ENCODE measurements around the gene HIPK2. TPM values are rescaled to one million over a fixed set of nuclear protein-coding genes. Genes with fewer than 3 reads are reported as not detected.

The HIPK2 gene
- total and polyA plus RNA-seq, 2 experiments from 2014 or later = 23.2 to 47.0 TPM

DNA sequence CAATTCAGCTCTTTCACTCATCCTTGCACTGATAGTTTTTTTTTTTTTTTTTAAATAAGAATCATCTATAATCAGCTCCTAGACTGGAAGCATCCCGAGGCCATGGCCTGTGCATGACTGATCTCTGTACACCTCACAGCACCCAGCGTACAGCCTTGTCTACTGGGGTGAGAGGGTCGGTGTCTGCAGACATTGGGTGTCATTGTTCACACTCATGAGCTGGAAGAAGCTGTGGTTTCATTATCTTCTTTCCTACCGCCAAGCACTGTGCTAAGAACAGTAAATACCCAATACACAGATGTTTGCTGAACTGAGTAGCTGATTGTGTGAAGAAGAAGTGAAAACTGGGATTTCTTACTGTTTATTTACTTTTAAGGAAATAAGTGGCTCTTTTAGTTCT lies 130.7 kb downstream of the HIPK2 start:
- peaks cover 31% of the 10 kb centered on the region for H3K4me1 ChIP-seq (ENCODE audit: low read depth)
- no peak overlapping the region for H3K27ac ChIP-seq
- TF ChIP-seq, protein P1, sequence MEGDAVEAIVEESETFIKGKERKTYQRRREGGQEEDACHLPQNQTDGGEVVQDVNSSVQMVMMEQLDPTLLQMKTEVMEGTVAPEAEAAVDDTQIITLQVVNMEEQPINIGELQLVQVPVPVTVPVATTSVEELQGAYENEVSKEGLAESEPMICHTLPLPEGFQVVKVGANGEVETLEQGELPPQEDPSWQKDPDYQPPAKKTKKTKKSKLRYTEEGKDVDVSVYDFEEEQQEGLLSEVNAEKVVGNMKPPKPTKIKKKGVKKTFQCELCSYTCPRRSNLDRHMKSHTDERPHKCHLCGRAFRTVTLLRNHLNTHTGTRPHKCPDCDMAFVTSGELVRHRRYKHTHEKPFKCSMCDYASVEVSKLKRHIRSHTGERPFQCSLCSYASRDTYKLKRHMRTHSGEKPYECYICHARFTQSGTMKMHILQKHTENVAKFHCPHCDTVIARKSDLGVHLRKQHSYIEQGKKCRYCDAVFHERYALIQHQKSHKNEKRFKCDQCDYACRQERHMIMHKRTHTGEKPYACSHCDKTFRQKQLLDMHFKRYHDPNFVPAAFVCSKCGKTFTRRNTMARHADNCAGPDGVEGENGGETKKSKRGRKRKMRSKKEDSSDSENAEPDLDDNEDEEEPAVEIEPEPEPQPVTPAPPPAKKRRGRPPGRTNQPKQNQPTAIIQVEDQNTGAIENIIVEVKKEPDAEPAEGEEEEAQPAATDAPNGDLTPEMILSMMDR (IDR thresholded peaks at IDR 0.05; ENCODE audit: low read depth, low read length) = no peak
- no peaks in the 10 kb centered on the region for H3K9me3 ChIP-seq (ENCODE audit: low read depth)
- DNase-seq (ENCODE audit: low read depth in 1 of 2, low spot score in 1 of 2) = peak in 1 of 2 donors; percentile 55
- H3K36me3 ChIP-seq = no peaks in the 10 kb centered on the region
- H3K27me3 ChIP-seq = no peaks in the 10 kb centered on the region
- no peak overlapping the region for H3K4me3 ChIP-seq

DNA sequence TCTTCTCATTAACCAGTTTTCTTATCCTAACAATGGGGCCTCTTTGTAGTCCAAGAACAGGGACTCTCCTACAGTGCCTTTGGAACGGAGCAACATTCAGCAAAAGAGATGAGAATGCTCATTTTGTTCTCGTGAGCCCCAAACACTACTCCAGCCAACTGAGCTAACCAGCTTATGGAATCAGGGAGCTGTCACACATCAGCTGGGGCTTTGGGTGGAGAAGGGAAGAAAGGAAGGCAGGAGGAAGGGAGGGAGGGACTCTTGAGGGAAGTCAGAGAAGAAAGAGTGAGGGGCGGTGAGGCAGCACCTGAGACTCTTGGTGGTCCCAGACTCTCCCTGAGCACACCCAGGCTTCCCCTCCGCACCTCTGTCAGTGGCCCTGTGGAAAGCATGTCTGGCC lies 131.2 kb downstream of the HIPK2 start:
- Histone ChIP-seq H3K4me3 (no peak overlapping the region), H3K27ac (no peak overlapping the region), H3K27me3 (no peaks in the 10 kb centered on the region), H3K36me3 (no peaks in the 10 kb centered on the region), H3K9me3 (ENCODE audit: low read depth) (no peaks in the 10 kb centered on the region), H3K4me1 (ENCODE audit: low read depth) (peaks cover 26% of the 10 kb centered on the region)
- TF ChIP-seq, protein P1 (IDR thresholded peaks at IDR 0.05; ENCODE audit: low read depth, low read length) = no peak
- DNase-seq (ENCODE audit: low read depth in 1 of 2, low spot score in 1 of 2) = no peak

DNA sequence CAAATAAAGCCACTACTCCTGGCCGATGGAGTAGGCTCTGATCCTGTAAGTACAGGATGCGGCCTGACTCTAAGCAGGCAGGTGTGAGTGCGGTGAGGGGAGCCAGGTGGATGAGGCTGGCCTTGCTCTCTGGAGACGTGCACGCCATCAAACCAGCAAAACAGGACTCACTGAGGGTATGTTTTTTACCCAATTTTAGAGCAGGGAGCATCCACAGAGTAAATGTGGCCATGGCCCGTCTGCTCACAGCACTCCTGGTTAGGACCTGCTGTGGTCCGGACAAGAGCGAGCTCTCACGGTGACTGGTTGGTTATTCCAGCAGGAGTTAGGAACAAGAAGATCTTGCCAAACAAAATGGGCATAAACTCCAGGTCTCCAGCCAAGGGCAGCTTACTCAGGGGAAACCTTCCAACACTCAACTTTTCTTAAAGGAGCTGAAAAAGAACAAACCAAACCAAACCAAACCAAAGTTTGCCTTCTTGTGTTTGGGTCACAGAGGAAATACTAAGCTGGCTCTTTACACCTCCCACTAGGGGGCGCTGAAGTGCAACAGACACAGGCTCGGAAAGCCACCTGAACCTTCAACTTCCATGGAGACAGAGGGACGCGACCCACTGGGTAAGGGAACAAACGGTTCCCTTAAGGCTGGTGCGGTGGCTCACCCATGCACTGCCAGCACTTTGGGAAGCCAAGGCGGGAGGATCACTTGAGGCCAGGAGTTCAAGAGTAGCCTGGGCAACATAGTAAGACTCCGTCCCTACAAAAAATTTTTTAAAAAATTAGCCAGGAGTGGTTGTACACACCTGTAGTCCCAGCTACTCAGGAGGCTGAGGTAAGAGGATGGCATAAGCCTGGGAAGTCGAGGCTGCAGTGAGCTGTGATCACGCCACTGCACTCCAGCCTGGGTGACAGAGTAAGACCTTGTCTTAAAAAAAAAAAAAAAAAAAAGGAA lies 131.9 kb downstream of the HIPK2 start:
- H3K4me3 ChIP-seq = no peak overlapping the region
- DNase-seq (ENCODE audit: low read depth in 1 of 2, low spot score in 1 of 2) = peak; percentile 90 to 94
- H3K36me3 ChIP-seq = no peaks in the 10 kb centered on the region
- H3K27me3 ChIP-seq = no peaks in the 10 kb centered on the region
- no peak overlapping the region for H3K27ac ChIP-seq
- TF ChIP-seq, protein P1 (IDR thresholded peaks at IDR 0.05; ENCODE audit: low read depth, low read length) = peak; percentile 87
- peaks cover 19% of the 10 kb centered on the region for H3K4me1 ChIP-seq (ENCODE audit: low read depth)
- H3K9me3 ChIP-seq (ENCODE audit: low read depth) = no peaks in the 10 kb centered on the region

DNA sequence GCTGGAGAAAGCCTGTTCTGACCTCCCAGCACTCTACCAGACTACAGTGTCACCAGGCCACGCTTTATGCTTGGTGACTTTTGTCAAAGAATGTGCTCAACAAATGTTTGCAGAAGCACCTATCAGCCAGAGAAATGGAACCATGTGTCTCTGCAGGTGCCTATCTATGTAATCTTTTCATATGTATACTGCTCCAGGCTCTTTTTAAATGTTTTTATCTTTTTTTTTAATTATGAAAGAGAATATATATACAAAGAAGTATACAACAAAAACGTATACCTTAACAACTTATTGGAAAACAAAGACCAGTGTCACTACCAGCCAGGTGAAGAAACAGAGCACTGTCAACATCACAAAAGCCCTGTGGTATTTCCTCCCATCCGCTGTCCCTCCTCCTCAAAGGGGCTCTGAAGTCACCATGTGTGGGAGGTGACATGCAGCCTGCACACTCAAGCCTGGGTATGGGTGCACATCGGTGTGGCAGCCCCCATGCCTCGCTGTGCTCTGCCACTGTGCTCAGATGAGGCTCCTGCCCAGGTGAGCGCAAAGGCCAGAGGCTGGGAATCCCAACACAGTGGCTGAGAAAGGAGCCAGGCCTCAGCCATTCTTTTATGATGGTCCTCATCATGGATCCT lies 133.7 kb downstream of the HIPK2 start:
- no peaks in the 10 kb centered on the region for H3K36me3 ChIP-seq
- no peaks in the 10 kb centered on the region for H3K9me3 ChIP-seq (ENCODE audit: low read depth)
- TF ChIP-seq, protein P1 (IDR thresholded peaks at IDR 0.05; ENCODE audit: low read depth, low read length) = no peak
- H3K4me1 ChIP-seq (ENCODE audit: low read depth) = peaks cover 14% of the 10 kb centered on the region
- no peak overlapping the region for H3K27ac ChIP-seq
- no peak for DNase-seq (ENCODE audit: low read depth in 1 of 2, low spot score in 1 of 2)
- no peak overlapping the region for H3K4me3 ChIP-seq
- H3K27me3 ChIP-seq = no peaks in the 10 kb centered on the region

DNA sequence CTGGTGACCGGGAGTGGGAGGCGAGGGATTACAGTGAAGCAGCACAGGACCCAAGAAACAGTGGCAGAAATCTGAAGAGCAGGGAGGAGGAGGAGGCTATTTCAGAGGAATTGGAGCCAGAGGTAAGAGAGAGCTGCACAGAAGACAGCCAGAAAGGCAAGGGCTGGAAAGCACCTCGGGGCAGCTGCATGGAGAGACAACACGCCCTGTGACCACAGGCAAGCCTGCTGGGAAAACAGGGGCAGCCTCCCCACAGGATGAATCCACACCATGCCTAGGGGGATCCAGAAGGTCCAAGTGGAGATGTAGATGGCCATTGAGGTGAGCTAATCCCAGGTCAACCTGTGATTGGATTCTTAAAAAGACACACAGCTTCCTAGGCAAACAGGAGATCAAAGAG lies 135.5 kb downstream of the HIPK2 start:
- no peak for DNase-seq (ENCODE audit: low read depth in 1 of 2, low spot score in 1 of 2)
- Histone ChIP-seq H3K9me3 (ENCODE audit: low read depth) (no peaks in the 10 kb centered on the region), H3K27ac (peak overlapping the region; percentile 19), H3K4me3 (no peak overlapping the region), H3K27me3 (no peaks in the 10 kb centered on the region), H3K4me1 (ENCODE audit: low read depth) (peaks cover 5% of the 10 kb centered on the region), H3K36me3 (no peaks in the 10 kb centered on the region)
- TF ChIP-seq, protein P1 (IDR thresholded peaks at IDR 0.05; ENCODE audit: low read depth, low read length) = no peak
